CD4-positive, CD25-positive, alpha-beta regulatory T cell (primary cell): ENCODE measurements around the gene MAPK1IP1L. TPM values are rescaled to one million over a fixed set of nuclear protein-coding genes. Genes with fewer than 3 reads are reported as not detected.

Source experiments
- ATAC-seq, 2 donors: fragments of 150-1000 bp; cut with Tn5 transposase; one replicate each; pipeline ENCODE4 v1.10.0; 2021; ENCODE audit warnings: low read depth in 2 of 2, moderate number of reproducible peaks in 2 of 2, moderate library complexity in 1 of 2
- DNase-seq, 3 donors: peaks; one replicate each; pipeline versions ENCODE4 v3.0.0 to v3.0.0-alpha.2; 2012 to 2022; ENCODE audit warnings: mixed read lengths in 1 of 3
- H3K27ac ChIP-seq: one replicate; pipeline ENCODE4 v1.7.0; 2013; ENCODE audit warnings: mild to moderate bottlenecking, low read length; ENCODE audit not compliant: insufficient read depth, poor library complexity, severe bottlenecking
- H3K27me3 ChIP-seq: one replicate; pipeline ENCODE4 v1.7.0; 2013; ENCODE audit warnings: low read length; ENCODE audit not compliant: control insufficient read depth, insufficient read depth
- H3K36me3 ChIP-seq: one replicate; pipeline ENCODE4 v1.7.0; 2013; ENCODE audit warnings: mild to moderate bottlenecking, low read length, moderate library complexity; ENCODE audit not compliant: control insufficient read depth, insufficient read depth
- H3K4me1 ChIP-seq: 2 replicates; pipeline ENCODE4 v1.7.0; 2013; ENCODE audit warnings: mild to moderate bottlenecking, low read length; ENCODE audit not compliant: insufficient read depth, control insufficient read depth, poor library complexity, severe bottlenecking
- H3K4me3 ChIP-seq: one replicate; pipeline ENCODE4 v1.7.0; 2013; ENCODE audit warnings: low read depth, mild to moderate bottlenecking, low read length, moderate library complexity
- H3K9me3 ChIP-seq, 2 experiments: 1 replicate in 1 of 2; 2 replicates in 1 of 2; pipeline ENCODE4 v1.7.0; 2013; ENCODE audit warnings: low read length in 2 of 2, mild to moderate bottlenecking in 1 of 2, moderate library complexity in 1 of 2; ENCODE audit not compliant: control insufficient read depth in 2 of 2
- H3K27ac Mint-ChIP-seq, 3 donors: one replicate each; pipeline ENCODE4 v1.8.0; 2020 to 2022; ENCODE audit warnings: mild to moderate bottlenecking in 3 of 3, mixed read lengths in 3 of 3, moderate library complexity in 2 of 3
- H3K27me3 Mint-ChIP-seq: one replicate; pipeline ENCODE4 v1.8.0; 2022; ENCODE audit warnings: mild to moderate bottlenecking, mixed read lengths
- H3K36me3 Mint-ChIP-seq: one replicate; pipeline ENCODE4 v1.8.0; 2020; ENCODE audit warnings: mixed read lengths
- H3K4me1 Mint-ChIP-seq, 4 donors: one replicate each; pipeline ENCODE4 v1.8.0; 2020 to 2022; ENCODE audit warnings: mixed read lengths in 4 of 4, mild to moderate bottlenecking in 1 of 4
- H3K4me3 Mint-ChIP-seq, 4 donors: one replicate each; pipeline ENCODE4 v1.8.0; 2020 to 2022; ENCODE audit warnings: mild to moderate bottlenecking in 4 of 4, mixed read lengths in 4 of 4, moderate library complexity in 3 of 4
- H3K9me3 Mint-ChIP-seq, 7 donors: one replicate each; pipeline ENCODE4 v1.8.0; 2020 to 2022; ENCODE audit warnings: mixed read lengths in 7 of 7, mild to moderate bottlenecking in 3 of 7, moderate library complexity in 2 of 7
- polyA plus RNA-seq, 4 donors: library from polyadenylated mRNA; unstranded; fragments of 300-500 nt; fragmentation: Illumina TruSeq; gene quantifications; one replicate each; pipeline ENCODE4 v1.2.3, GENCODE V29; 2021
- total RNA-seq: library from RNA; stranded (reverse); gene quantifications from one replicate; pipeline ENCODE4 v1.2.3, GENCODE V29; 2022

The MAPK1IP1L gene
- total and polyA plus RNA-seq, 5 donors from 2014 or later: 97.1 to 193 (median 102) TPM

- Mint-ChIP-seq H3K27ac (peak overlapping the region in 1 of 3 donors; percentile 54), H3K4me3 (no peak overlapping the region), H3K9me3 (peaks cover 0 to 2% (median 0%) of the 10 kb centered on the region in 7 donors), H3K4me1 (peaks cover 0 to 6% (median 5%) of the 10 kb centered on the region in 4 donors), H3K27me3 (peaks cover 4% of the 10 kb centered on the region), H3K36me3 (no peaks in the 10 kb centered on the region)
- DNase-seq (no peak), ATAC-seq (peak in 1 of 2 donors; percentile 31)
- H3K36me3 ChIP-seq: no peaks in the 10 kb centered on the region
- no peak overlapping the region for H3K27ac ChIP-seq
- no peaks in the 10 kb centered on the region for H3K4me1 ChIP-seq
- no peak overlapping the region for H3K4me3 ChIP-seq
- H3K27me3 ChIP-seq: no peaks in the 10 kb centered on the region
- H3K9me3 ChIP-seq: no peaks in the 10 kb centered on the region
Observed at GRCh38 chr14:55117803-55118441, 66.5 kb downstream of the MAPK1IP1L start.

GRCh38 chr14:55118761-55119160 lies 67.3 kb downstream of the MAPK1IP1L start:
- DNase-seq (no peak), ATAC-seq (no peak)
- H3K9me3 ChIP-seq: no peaks in the 10 kb centered on the region
- Mint-ChIP-seq H3K4me1 (peaks cover 0 to 6% (median 5%) of the 10 kb centered on the region in 4 donors), H3K36me3 (no peaks in the 10 kb centered on the region), H3K9me3 (peaks cover 0 to 2% (median 0%) of the 10 kb centered on the region in 7 donors), H3K4me3 (no peak overlapping the region), H3K27ac (no peak overlapping the region), H3K27me3 (peaks cover 4% of the 10 kb centered on the region)
- H3K4me3 ChIP-seq: no peak overlapping the region
- no peaks in the 10 kb centered on the region for H3K4me1 ChIP-seq
- H3K27ac ChIP-seq: no peak overlapping the region
- no peaks in the 10 kb centered on the region for H3K36me3 ChIP-seq
- no peaks in the 10 kb centered on the region for H3K27me3 ChIP-seq

Other genes with a start within 250 kb of the MAPK1IP1L start
- gene GCH1, start 148.8 kb upstream of the MAPK1IP1L start, total RNA-seq: 53.9 TPM
- gene GCH1, start 148.8 kb upstream of the MAPK1IP1L start, polyA plus RNA-seq: 10 to 100 TPM; 41.8 to 63.0 (median 45.8) TPM
- gene WDHD1, start 24.5 kb upstream of the MAPK1IP1L start, total RNA-seq: 4.7 TPM
- 1 to 10 TPM; 1.7 to 3.3 (median 3.0) TPM for gene WDHD1, start 24.5 kb upstream of the MAPK1IP1L start, polyA plus RNA-seq
- gene SOCS4, start 24.4 kb upstream of the MAPK1IP1L start, total RNA-seq: 28.5 TPM
- gene SOCS4, start 24.4 kb upstream of the MAPK1IP1L start, polyA plus RNA-seq: 1 to 10 TPM; 2.5 to 3.8 (median 2.7) TPM
- gene LGALS3, start 77.6 kb downstream of the MAPK1IP1L start, total RNA-seq: 58.6 TPM
- gene LGALS3, start 77.6 kb downstream of the MAPK1IP1L start, polyA plus RNA-seq: 100 to 1,000 TPM; 163 to 313 (median 194) TPM
- gene DLGAP5, start 139.9 kb downstream of the MAPK1IP1L start, total RNA-seq: 0.67 TPM
- 1 to 10 TPM; 1.2 to 4.1 (median 2.1) TPM for gene DLGAP5, start 139.9 kb downstream of the MAPK1IP1L start, polyA plus RNA-seq
- gene FBXO34, start 219.8 kb downstream of the MAPK1IP1L start, total RNA-seq: 32.4 TPM
- 10 to 100 TPM; 28.8 to 41.6 (median 33.4) TPM for gene FBXO34, start 219.8 kb downstream of the MAPK1IP1L start, polyA plus RNA-seq